ENCODE results near the gene RGS6. TPM values are rescaled to one million over a fixed set of nuclear protein-coding genes. Genes with fewer than 3 reads are reported as not detected.

The RGS6 gene
- total and polyA plus RNA-seq, 4 donors, result 0.21 to 5.4 (median 0.45) TPM

- WGBS, 2 donors, result 71 to 77% methylated on average over 3 of the region's 3 CpGs
- no peak overlapping the region for H3K4me3 ChIP-seq
- peaks cover 0 to 11% (median 0%) of the 10 kb centered on the region in 4 donors for H3K9me3 ChIP-seq (ENCODE audit: control insufficient read depth in 4 of 4, insufficient read depth in 3 of 4, low read length in 3 of 4)
- no peaks in the 10 kb centered on the region for H3K27me3 ChIP-seq (ENCODE audit: control insufficient read depth in 3 of 3, insufficient read depth in 3 of 3, low read length in 2 of 3)
- H3K36me3 ChIP-seq (ENCODE audit: control insufficient read depth in 4 of 4, insufficient read depth in 4 of 4, low read length in 4 of 4), result no peaks in the 10 kb centered on the region
- no peak for TF ChIP-seq CTCF (IDR thresholded peaks at IDR 0.05; ENCODE audit: control extremely low read depth, extremely low read depth)
- no peak overlapping the region for H3K9ac ChIP-seq (ENCODE audit: insufficient read depth in 1 of 2, low read length in 2 of 2)
- H3K27ac ChIP-seq (ENCODE audit: low read depth in 1 of 2, low read length in 1 of 2), result no peak overlapping the region
- no peak for ATAC-seq (ENCODE audit: insufficient read depth, low FRiP score)
- no peak for DNase-seq
- peaks cover 0 to 5% (median 0%) of the 10 kb centered on the region in 5 donors for H3K4me1 ChIP-seq (ENCODE audit: control insufficient read depth in 5 of 5, insufficient read depth in 5 of 5, low read length in 5 of 5)
Observed at GRCh38 chr14:72155379-72155993, 223.3 kb downstream of the RGS6 start.

DNA sequence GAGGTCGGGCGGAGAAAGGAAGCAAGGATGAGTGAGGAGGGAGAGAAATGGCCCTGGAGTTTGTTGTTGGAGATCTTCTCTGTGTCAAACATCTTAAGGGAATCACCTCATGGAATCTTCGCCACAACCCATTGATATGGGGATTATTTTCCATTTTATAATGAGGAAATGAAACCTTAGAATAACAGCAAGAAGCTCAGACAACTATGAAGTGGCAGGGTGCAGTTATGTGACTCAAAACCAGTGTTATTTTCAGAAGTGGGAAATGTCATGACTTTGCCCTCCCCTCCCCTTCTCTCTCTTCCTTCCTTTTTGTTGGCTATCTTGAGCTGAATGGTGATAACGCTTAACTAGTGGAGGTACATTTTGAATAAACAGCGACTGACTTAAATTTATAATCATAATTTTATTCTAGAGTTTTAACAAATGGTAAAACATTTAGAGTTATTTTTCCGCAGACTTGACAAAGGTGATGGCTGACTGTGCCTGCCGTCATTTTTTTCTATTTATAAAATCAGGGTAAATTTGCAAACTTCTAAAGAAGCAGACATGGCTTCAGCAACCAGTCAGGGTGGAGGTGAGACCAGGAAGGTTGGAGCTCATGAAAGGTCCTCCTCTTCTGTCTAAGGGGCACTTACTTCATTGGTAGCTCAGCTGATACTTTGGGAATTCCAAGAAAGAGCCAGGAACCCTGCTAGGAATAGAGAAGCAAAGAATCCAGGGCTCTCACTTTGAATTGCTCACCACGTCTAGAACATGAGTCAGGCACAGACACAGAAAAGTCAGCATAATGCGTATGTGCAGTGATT is 232.4 kb downstream of the RGS6 start:
- no peak overlapping the region for H3K9ac ChIP-seq (ENCODE audit: insufficient read depth in 1 of 2, low read length in 2 of 2)
- ATAC-seq (ENCODE audit: insufficient read depth, low FRiP score) (no peak), DNase-seq (no peak)
- no peak overlapping the region for H3K4me3 ChIP-seq
- no peak overlapping the region for H3K27ac ChIP-seq (ENCODE audit: low read depth in 1 of 2, low read length in 1 of 2)
- peaks cover 0 to 2% (median 0%) of the 10 kb centered on the region in 4 donors for H3K9me3 ChIP-seq (ENCODE audit: control insufficient read depth in 4 of 4, insufficient read depth in 3 of 4, low read length in 3 of 4)
- peaks cover 0 to 6% (median 0%) of the 10 kb centered on the region in 3 donors for H3K27me3 ChIP-seq (ENCODE audit: control insufficient read depth in 3 of 3, insufficient read depth in 3 of 3, low read length in 2 of 3)
- no peaks in the 10 kb centered on the region for H3K4me1 ChIP-seq (ENCODE audit: control insufficient read depth in 5 of 5, insufficient read depth in 5 of 5, low read length in 5 of 5)
- WGBS, 2 donors, result 57 to 61% methylated on average over 9 of the region's 9 CpGs
- no peak for TF ChIP-seq CTCF (IDR thresholded peaks at IDR 0.05; ENCODE audit: control extremely low read depth, extremely low read depth)
- H3K36me3 ChIP-seq (ENCODE audit: control insufficient read depth in 4 of 4, insufficient read depth in 4 of 4, low read length in 4 of 4), result no peaks in the 10 kb centered on the region

- WGBS, 2 donors, result 73 to 74% methylated on average over 8 of the region's 8 CpGs
- Histone ChIP-seq H3K9ac (ENCODE audit: insufficient read depth in 1 of 2, low read length in 2 of 2) (no peak overlapping the region), H3K36me3 (ENCODE audit: control insufficient read depth in 4 of 4, insufficient read depth in 4 of 4, low read length in 4 of 4) (no peaks in the 10 kb centered on the region), H3K27ac (ENCODE audit: low read depth in 1 of 2, low read length in 1 of 2) (no peak overlapping the region), H3K4me1 (ENCODE audit: control insufficient read depth in 5 of 5, insufficient read depth in 5 of 5, low read length in 5 of 5) (no peaks in the 10 kb centered on the region), H3K4me3 (no peak overlapping the region), H3K27me3 (ENCODE audit: control insufficient read depth in 3 of 3, insufficient read depth in 3 of 3, low read length in 2 of 3) (peaks cover 0 to 6% (median 0%) of the 10 kb centered on the region in 3 donors), H3K9me3 (ENCODE audit: control insufficient read depth in 4 of 4, insufficient read depth in 3 of 4, low read length in 3 of 4) (peaks cover 0 to 2% (median 0%) of the 10 kb centered on the region in 4 donors)
- no peak for TF ChIP-seq CTCF (IDR thresholded peaks at IDR 0.05; ENCODE audit: control extremely low read depth, extremely low read depth)
- DNase-seq, result no peak
- no peak for ATAC-seq (ENCODE audit: insufficient read depth, low FRiP score)
Observed at GRCh38 chr14:72165229-72165698, 233.0 kb downstream of the RGS6 start.

Data from lung (tissue), 12 donors.